Measurements from ENCODE around the gene TRMT112.

TRMT112 gene

GRCh38 chr11:64351136-64351631, 33.8 kb upstream of the TRMT112 start:
- DNase-seq (ENCODE audit: low read depth), result no peak

- no peak for DNase-seq (ENCODE audit: low read depth)
Observed at GRCh38 chr11:64349404-64349803, 32.0 kb upstream of the TRMT112 start.

GRCh38 chr11:64349025-64349387, 31.6 kb upstream of the TRMT112 start:
- DNase-seq (ENCODE audit: low read depth), result no peak

- DNase-seq (ENCODE audit: low read depth), result no peak
Observed at GRCh38 chr11:64348383-64349024, 31.1 kb upstream of the TRMT112 start.

- no peak for DNase-seq (ENCODE audit: low read depth)
Observed at GRCh38 chr11:64347193-64347867, 30.0 kb upstream of the TRMT112 start.

GRCh38 chr11:64344787-64345186, 27.4 kb upstream of the TRMT112 start:
- DNase-seq (ENCODE audit: low read depth), result no peak

GRCh38 chr11:64343767-64344559, 26.6 kb upstream of the TRMT112 start:
- no peak for DNase-seq (ENCODE audit: low read depth)

GRCh38 chr11:64342869-64343745, 25.7 kb upstream of the TRMT112 start:
- no peak for DNase-seq (ENCODE audit: low read depth)

GRCh38 chr11:64341851-64342791, 24.8 kb upstream of the TRMT112 start:
- peak; percentile 85 for DNase-seq (ENCODE audit: low read depth)

GRCh38 chr11:64341429-64341828, 24.1 kb upstream of the TRMT112 start:
- DNase-seq (ENCODE audit: low read depth), result no peak

GRCh38 chr11:64340671-64341335, 23.4 kb upstream of the TRMT112 start:
- peak; percentile 59 for DNase-seq (ENCODE audit: low read depth)

- peak; percentile 77 for DNase-seq (ENCODE audit: low read depth)
Observed at GRCh38 chr11:64339754-64340408, 22.5 kb upstream of the TRMT112 start, which contains the start of gene CCDC88B. CCDC88B (plus strand) TSS chr11:64340204; CDS start chr11:64340267, 63 bp downstream.

GRCh38 chr11:64339286-64339685, 21.9 kb upstream of the TRMT112 start:
- DNase-seq (ENCODE audit: low read depth), result no peak

- no peak for DNase-seq (ENCODE audit: low read depth)
Observed at GRCh38 chr11:64338716-64339115, 21.4 kb upstream of the TRMT112 start.

GRCh38 chr11:64337538-64338249, 20.3 kb upstream of the TRMT112 start:
- no peak for DNase-seq (ENCODE audit: low read depth)

GRCh38 chr11:64334764-64335735, 17.7 kb upstream of the TRMT112 start:
- no peak for DNase-seq (ENCODE audit: low read depth)

- DNase-seq (ENCODE audit: low read depth), result no peak
Observed at GRCh38 chr11:64333556-64333955, 16.2 kb upstream of the TRMT112 start.

All from T follicular helper cell (primary cell).